Breast epithelium (tissue), 3 donors: ENCODE measurements around the gene CLMN.

Source experiments
- POLR2A ChIP-seq: fragments of 450-650 bp; IDR thresholded peaks from one replicate; pipeline ENCODE4 v1.6.1; 2016; ENCODE audit warnings: antibody characterized with exemption, mild to moderate bottlenecking, moderate library complexity
- POLR2AphosphoS5 ChIP-seq, 3 donors: sonication (generic); formaldehyde crosslinking; IDR thresholded peaks; one replicate each; pipeline ENCODE4 v1.6.1; 2017; ENCODE audit warnings: antibody characterized with exemption in 3 of 3
- TF ChIP-seq, protein P1 (sequence below), 3 donors: fragments of 450-650 bp; IDR thresholded peaks; one replicate each; pipeline ENCODE4 v1.5.1; 2016 to 2017; ENCODE audit warnings: antibody characterized with exemption in 3 of 3, mild to moderate bottlenecking in 3 of 3, moderate library complexity in 3 of 3

DNA sequence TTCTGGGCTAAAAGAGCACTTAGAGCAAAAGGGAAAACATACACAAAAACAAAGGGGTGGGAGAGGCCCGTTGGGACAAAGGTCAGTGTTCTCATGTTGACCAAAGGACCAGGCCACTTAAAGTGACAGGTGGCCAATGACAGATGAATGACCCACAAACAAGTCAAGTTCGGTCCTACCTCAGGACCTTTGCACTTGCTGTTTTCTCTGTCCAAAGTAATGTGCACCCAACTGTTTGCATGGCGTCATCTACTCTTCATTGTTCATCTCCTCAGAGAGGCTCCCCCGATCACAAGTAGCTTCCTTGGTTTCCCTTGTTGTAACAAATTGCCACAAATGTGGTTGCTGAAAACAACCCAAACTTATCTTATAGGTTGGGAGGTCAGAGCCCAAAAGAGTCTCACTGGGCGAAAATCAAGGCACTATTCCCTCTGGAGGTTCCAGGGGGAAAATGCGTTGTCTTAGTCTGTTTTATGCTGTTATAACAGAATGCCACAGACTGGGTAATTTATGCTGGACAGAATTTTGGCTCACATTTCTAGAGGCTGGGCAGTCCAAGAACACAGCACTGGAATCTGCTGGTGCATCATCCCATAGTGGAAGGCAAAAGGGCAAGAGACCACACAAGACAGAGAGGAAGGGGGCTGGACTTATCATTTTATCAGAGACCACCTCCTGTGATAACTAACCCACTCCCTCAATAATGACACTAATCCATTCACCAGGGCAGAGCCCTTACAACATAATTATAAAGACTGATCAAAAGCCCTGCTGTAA is 23.9 kb downstream of the CLMN start:
- TF ChIP-seq POLR2AphosphoS5 (IDR thresholded peaks at IDR 0.05) = no peak
- TF ChIP-seq POLR2A = no peak
- TF ChIP-seq, protein P1, sequence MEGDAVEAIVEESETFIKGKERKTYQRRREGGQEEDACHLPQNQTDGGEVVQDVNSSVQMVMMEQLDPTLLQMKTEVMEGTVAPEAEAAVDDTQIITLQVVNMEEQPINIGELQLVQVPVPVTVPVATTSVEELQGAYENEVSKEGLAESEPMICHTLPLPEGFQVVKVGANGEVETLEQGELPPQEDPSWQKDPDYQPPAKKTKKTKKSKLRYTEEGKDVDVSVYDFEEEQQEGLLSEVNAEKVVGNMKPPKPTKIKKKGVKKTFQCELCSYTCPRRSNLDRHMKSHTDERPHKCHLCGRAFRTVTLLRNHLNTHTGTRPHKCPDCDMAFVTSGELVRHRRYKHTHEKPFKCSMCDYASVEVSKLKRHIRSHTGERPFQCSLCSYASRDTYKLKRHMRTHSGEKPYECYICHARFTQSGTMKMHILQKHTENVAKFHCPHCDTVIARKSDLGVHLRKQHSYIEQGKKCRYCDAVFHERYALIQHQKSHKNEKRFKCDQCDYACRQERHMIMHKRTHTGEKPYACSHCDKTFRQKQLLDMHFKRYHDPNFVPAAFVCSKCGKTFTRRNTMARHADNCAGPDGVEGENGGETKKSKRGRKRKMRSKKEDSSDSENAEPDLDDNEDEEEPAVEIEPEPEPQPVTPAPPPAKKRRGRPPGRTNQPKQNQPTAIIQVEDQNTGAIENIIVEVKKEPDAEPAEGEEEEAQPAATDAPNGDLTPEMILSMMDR (IDR thresholded peaks at IDR 0.05) = no peak
